Gastrocnemius medialis (tissue), 4 donors: Measurements from ENCODE around the gene DUOX1. TPM values are rescaled to one million over a fixed set of nuclear protein-coding genes. Genes with fewer than 3 reads are reported as not detected.
A peak's percentile ranks its signal among the peaks of the same experiment; 100 is the strongest.

Experiments used
- ATAC-seq, 2 donors: fragments of 150-250 bp; one replicate each; pipeline ENCODE4 v1.9.1; 2016
- DNase-seq, 2 donors: peaks; one replicate each; pipeline ENCODE4 v3.0.0-alpha.2; 2019
- H3K27ac ChIP-seq, 4 donors: fragments of 200-600 bp; sonication (generic); 1 replicate in 1 of 4; 2 replicates in 3 of 4; pipeline ENCODE4 v1.5.1; 2016 to 2018; ENCODE audit warnings: mild to moderate bottlenecking in 2 of 4, moderate library complexity in 1 of 4
- H3K27me3 ChIP-seq, 3 donors: fragments of 200-600 bp; sonication (generic) in 2 of 3; 1 replicate in 1 of 3; 2 replicates in 2 of 3; pipeline versions ENCODE4 v1.5.1 to v1.6.0; 2016 to 2019; ENCODE audit warnings: mild to moderate bottlenecking in 1 of 3, moderate library complexity in 1 of 3
- H3K36me3 ChIP-seq, 2 donors: fragments of 200-600 bp; sonication (generic) in 1 of 2; one replicate each; pipeline ENCODE4 v1.5.1; 2017 to 2018
- H3K4me1 ChIP-seq, 2 donors: fragments of 200-600 bp; sonication (generic) in 1 of 2; one replicate each; pipeline ENCODE4 v1.5.1; 2016 to 2017; ENCODE audit warnings: mild to moderate bottlenecking in 2 of 2
- H3K4me3 ChIP-seq, 4 donors: fragments of 200-600 bp; sonication (generic) in 3 of 4; 1 replicate in 1 of 4; 2 replicates in 3 of 4; pipeline ENCODE4 v1.5.1; 2016 to 2019; ENCODE audit warnings: mild to moderate bottlenecking in 2 of 4
- H3K9me3 ChIP-seq, 3 donors: fragments of 200-600 bp; sonication (generic) in 2 of 3; 1 replicate in 1 of 3; 2 replicates in 2 of 3; pipeline ENCODE4 v1.5.1; 2016 to 2019
- POLR2A ChIP-seq, 2 donors: fragments of 450-650 bp; IDR thresholded peaks; one replicate each; pipeline ENCODE4 v1.6.1; 2017; ENCODE audit warnings: antibody characterized with exemption in 2 of 2, mild to moderate bottlenecking in 2 of 2, moderate library complexity in 2 of 2
- in situ Hi-C, 4 donors: fragments of 200-750 bp; cut with MboI; loops; one replicate each; pipeline versions ENCODE4 v1.15.0 to v1.8.0; 2017; ENCODE audit warnings: low sequenced_read_pairs in 4 of 4
- intact Hi-C: fragments of 100-400 bp; cut with DNase I; formaldehyde crosslinking; loops from one replicate; pipeline ENCODE4 v1.15.1; 2023; ENCODE audit warnings: low total_unique reads
- total RNA-seq, 4 donors: library from RNA; depleted of rRNA; stranded (reverse); fragments of >200 nt; gene quantifications; one replicate each; pipeline versions ENCODE4 v1.1.0 to v1.2.3, GENCODE V29; 2016
- TF ChIP-seq, protein P1 (sequence below), 5 experiments: fragments of 450-650 bp in 3 of 5; fragments of 200-600 bp in 2 of 5; sonication (generic) in 2 of 5; IDR thresholded peaks in 4 of 5; conservative IDR thresholded peaks in 1 of 5; 1 replicate in 4 of 5; 2 replicates in 1 of 5; pipeline ENCODE4 v1.5.1; 2016 to 2019; ENCODE audit warnings: antibody characterized with exemption in 5 of 5, mild to moderate bottlenecking in 3 of 5, moderate library complexity in 3 of 5

DUOX1 gene
- total RNA-seq, 4 donors from 2014 or later = 0.07 to 0.56 (median 0.13) TPM; not detected in 1

DNA sequence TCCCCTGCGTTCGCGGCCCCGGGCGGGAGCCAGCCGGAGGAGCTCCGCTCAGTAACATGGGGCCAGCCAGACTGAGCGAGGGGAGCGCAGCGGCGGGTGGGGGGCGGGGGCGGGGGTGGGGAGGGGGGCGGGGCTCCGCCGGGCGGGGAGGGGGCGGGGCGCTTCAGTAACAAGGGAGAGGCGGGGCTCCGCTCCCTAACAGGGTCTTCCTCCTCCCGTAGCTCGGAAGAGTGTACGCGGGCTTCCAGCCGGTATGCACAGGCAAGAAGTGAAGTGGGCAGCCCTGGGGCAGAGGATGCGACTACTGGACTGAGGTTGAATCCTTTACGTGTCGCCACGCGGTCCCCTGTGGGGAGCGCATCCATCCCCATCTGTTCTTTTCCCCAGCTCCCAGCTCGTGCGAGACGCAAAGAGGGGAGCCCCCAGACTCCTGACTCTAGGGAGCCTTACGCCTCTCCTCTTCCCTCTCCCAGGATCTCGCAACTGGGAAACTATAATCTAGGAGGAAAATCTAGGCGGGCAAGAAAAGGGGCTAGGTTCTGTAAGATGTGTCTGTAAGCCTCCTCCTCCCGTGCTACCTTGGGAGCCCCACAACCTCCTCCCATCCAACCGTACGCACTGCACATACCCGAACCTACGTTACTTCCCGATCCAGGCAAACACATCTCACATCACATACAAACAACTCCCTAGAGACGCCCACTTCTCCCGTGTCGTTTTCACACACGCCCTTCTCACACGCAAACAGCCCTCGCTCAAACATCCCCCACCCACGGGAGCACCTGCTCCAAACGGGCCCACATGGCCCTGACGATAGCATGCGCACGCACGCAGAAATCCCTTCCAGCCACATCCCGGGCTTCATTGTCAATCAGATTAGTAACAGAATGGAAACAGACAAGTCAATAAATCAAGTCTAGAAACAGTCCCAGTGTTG, 58.4 kb downstream of the DUOX1 start, which contains the start of gene SHF:
Gene SHF (minus strand): TSS at position 73 of the 937 bp plus-strand sequence. CDS start 15 bp downstream, at position 58.
- TF ChIP-seq POLR2A (IDR thresholded peaks at IDR 0.05) = peak; percentile 7 to 28
- TF ChIP-seq, protein P1, sequence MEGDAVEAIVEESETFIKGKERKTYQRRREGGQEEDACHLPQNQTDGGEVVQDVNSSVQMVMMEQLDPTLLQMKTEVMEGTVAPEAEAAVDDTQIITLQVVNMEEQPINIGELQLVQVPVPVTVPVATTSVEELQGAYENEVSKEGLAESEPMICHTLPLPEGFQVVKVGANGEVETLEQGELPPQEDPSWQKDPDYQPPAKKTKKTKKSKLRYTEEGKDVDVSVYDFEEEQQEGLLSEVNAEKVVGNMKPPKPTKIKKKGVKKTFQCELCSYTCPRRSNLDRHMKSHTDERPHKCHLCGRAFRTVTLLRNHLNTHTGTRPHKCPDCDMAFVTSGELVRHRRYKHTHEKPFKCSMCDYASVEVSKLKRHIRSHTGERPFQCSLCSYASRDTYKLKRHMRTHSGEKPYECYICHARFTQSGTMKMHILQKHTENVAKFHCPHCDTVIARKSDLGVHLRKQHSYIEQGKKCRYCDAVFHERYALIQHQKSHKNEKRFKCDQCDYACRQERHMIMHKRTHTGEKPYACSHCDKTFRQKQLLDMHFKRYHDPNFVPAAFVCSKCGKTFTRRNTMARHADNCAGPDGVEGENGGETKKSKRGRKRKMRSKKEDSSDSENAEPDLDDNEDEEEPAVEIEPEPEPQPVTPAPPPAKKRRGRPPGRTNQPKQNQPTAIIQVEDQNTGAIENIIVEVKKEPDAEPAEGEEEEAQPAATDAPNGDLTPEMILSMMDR (IDR thresholded peaks at IDR 0.05 in 4 of 5, conservative IDR thresholded peaks at IDR 0.05 in 1 of 5) = no peak
- no peaks in the 10 kb centered on the region for H3K36me3 ChIP-seq
- ATAC-seq (peak; percentile 43 to 61), DNase-seq (no peak)
- peak within 1 kb of the TSS; percentile 63 to 76 (median 70) for H3K4me3 ChIP-seq
- peaks cover 11 to 14% of the 10 kb centered on the region in 2 donors for H3K4me1 ChIP-seq
- in situ Hi-C loops = loop anchor here in 2 of 4 donors (25.0 kb wide), 1 partner anchor 449 kb away; the partner anchor contains the start of gene SQOR (in 2 of the 2)
- H3K9me3 ChIP-seq = no peaks in the 10 kb centered on the region
- H3K27ac ChIP-seq = peak within 1 kb of the TSS; percentile 52 to 72 (median 70)
- no peaks in the 10 kb centered on the region for H3K27me3 ChIP-seq
- intact Hi-C loops = loop anchor here (2.0 to 10.0 kb wide), 2 partner anchors 21 to 473 kb away; partner anchors contain the start of genes B2M and PATL2

DNA sequence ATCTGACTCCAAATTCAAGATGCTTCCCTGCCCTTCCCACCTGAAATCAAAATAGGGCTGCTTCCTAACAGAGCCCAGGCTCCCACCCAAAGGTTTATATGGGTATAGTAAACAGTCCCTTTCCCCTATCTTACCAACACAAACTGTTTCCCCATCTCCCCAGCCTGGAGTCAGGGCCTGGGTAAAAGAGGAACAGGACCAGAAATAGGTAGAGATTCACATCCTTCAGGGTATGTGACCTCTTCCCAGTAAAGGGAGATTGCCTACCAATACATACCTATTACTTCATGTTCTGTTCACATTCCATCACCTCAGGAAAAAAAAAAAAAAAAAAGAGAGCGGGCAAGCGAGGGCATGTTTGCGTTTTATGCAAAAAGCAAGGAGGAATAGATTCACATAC, 67.7 kb downstream of the DUOX1 start:
- no peaks in the 10 kb centered on the region for H3K36me3 ChIP-seq
- no peak for ATAC-seq
- in situ Hi-C loops (loop anchor here in 2 of 4 donors (10.0 to 25.0 kb wide), 2 partner anchors 177 to 440 kb away; partner anchors contain the start of genes SQOR (in 2 of the 2) and GATM (in 1 of the 2)), intact Hi-C loops (no loop called here)
- H3K27ac ChIP-seq = no peak overlapping the region
- no peak overlapping the region for H3K4me3 ChIP-seq
- H3K4me1 ChIP-seq = peaks cover 0 to 3% of the 10 kb centered on the region in 2 donors
- no peak for TF ChIP-seq POLR2A (IDR thresholded peaks at IDR 0.05)
- TF ChIP-seq, protein P1 (IDR thresholded peaks at IDR 0.05 in 4 of 5, conservative IDR thresholded peaks at IDR 0.05 in 1 of 5) = no peak
- H3K27me3 ChIP-seq = no peaks in the 10 kb centered on the region
- no peaks in the 10 kb centered on the region for H3K9me3 ChIP-seq
- DNase-seq = no peak

DNA sequence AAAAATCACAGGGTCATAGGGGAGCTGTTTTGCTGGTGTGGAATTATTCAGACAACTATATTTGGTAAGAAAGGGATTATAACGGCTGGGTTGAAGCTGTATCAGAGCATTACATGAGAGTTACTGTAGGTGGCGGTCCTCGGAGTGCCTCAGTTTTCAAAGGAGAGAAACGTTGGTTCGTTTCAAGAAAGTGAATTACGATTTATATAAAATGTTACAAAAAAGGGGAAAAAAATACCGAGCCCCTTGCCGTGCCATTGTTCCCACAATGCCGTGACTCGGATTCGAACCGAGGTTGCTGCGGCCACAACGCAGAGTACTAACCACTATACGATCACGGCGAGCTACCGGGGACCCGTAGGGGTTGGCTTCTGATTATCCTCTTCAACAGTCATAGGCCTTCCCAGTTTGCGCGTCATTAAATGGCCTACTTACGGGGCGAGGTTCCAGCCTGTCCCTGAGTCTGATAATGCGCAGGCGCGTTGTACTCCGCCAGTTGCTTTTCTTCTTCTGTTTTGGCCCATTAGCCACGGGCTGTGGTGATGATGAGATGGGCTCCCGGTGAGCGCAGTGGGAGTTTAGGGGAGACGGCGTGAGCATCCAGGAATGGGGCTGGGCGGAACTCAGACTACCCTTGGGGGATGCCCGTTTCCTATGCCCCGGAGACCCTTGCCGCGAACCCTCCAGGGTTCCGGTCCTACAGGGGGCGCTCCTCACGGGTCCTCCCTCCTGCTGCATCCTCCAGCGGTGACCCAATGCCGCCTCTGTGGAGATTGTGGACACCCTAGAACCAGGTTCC, 68.7 kb downstream of the DUOX1 start:
- TF ChIP-seq POLR2A (IDR thresholded peaks at IDR 0.05) = peak; percentile 85 to 87
- TF ChIP-seq, protein P1 (IDR thresholded peaks at IDR 0.05 in 4 of 5, conservative IDR thresholded peaks at IDR 0.05 in 1 of 5) = peak; percentile 62 to 70 (median 64)
- in situ Hi-C loops (loop anchor here in 2 of 4 donors (10.0 to 25.0 kb wide), 2 partner anchors 176 to 439 kb away; partner anchors contain the start of genes SQOR (in 2 of the 2) and GATM (in 1 of the 2)), intact Hi-C loops (loop anchor here (1.0 to 2.0 kb wide), 5 partner anchors 31 to 470 kb away; partner anchors contain the start of genes BLOC1S6 and GATM)
- H3K36me3 ChIP-seq = no peaks in the 10 kb centered on the region
- no peaks in the 10 kb centered on the region for H3K27me3 ChIP-seq
- H3K9me3 ChIP-seq = no peaks in the 10 kb centered on the region
- peak overlapping the region; percentile 95 to 100 (median 99) for H3K27ac ChIP-seq
- ATAC-seq = peak; percentile 80 to 82
- peak; percentile 92 to 96 for DNase-seq
- peaks cover 0 to 3% of the 10 kb centered on the region in 2 donors for H3K4me1 ChIP-seq
- H3K4me3 ChIP-seq = peak overlapping the region; percentile 74 to 99 (median 93)
